GM21526 (cell line): ENCODE measurements around the gene HSPB6.
"Not testable (repeated sequence)": the region's sequence is repeated elsewhere in the genome, so short reads cannot be mapped to it uniquely, and the experiment has no call there.

Experiments used
- ATAC-seq: cut with Tn5 transposase; IDR thresholded peaks from one replicate; pipeline ENCODE4 v1.9.1; 2021; ENCODE audit warnings: moderate library complexity; ENCODE audit not compliant: unreplicated experiment, low FRiP score

The HSPB6 gene

DNA sequence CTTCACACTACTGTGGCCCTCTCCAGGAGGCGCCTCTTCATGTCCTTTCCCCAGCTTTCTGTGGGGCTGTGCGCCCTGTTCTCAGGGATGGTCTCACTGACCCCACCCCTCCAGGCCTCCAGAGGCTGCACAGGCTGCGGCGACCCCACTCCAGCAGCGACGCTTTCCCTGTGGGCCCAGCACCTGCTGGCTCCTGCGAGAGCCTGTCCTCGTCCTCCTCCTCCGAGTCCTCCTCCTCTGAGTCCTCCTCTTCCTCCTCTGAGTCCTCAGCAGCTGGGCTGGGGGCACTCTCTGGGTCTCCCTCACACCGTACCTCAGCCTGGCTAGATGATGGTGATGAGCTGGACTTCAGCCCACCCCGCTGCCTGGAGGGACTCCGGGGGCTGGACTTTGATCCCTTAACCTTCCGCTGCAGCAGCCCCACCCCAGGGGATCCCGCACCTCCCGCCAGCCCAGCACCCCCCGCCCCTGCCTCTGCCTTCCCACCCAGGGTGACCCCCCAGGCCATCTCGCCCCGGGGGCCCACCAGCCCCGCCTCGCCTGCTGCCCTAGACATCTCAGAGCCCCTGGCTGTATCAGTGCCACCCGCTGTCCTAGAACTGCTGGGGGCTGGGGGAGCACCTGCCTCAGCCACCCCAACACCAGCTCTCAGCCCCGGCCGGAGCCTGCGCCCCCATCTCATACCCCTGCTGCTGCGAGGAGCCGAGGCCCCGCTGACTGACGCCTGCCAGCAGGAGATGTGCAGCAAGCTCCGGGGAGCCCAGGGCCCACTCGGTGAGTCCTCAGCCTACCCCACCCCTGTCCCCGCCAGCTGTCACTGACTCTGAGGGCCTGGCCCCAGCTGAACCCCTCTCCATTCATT, 29.7 kb upstream of the HSPB6 start:
- ATAC-seq: no peak

DNA sequence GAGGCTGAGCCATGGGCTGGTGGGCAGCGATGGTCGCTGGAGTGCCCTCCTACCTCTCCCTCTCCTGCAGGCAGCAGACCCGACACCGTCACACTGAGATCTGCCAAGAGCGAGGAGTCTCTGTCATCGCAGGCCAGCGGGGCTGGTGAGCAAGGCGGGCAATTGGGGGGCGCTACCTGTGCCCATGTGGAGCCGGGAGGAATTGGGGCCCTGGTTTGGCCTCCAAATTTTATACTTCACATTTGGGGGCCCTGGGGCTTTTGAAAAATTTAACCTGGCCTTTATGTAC, 28.5 kb upstream of the HSPB6 start:
- no peak for ATAC-seq

DNA sequence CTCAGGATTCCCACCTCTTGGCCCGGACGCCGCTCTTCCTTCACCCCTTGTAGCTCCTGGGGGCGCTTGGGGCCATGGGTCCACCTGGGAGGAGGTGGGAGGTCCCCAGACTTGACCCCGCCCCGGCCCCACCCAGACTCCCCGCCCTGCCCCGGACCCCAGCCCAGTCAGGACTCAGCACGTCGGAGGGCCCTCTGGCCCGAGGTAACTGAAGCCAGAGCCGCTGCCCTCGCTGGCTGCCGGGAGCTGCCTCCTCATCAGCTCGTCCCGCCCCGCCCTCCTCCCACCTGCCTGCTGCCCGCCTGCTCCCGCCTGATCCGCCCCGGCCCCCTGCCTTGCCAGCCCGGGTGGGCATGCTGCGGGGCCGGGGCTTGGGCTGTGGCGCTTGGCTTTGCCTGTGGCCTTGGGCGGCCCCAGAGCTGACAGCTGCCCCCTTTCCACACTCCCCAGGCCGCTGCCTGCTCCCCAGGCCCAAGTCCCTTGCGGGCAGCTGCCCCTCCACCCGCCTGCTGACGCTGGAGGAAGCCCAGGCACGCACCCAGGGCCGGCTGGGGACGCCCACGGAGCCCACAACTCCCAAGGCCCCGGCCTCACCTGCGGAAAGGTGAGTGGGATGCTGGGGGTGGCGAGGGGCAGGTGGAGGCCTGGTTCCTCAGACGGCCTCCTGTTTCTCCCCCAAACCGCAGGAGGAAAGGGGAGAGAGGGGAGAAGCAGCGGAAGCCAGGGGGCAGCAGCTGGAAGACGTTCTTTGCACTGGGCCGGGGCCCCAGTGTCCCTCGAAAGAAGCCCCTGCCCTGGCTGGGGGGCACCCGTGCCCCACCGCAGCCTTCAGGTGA, 27.9 kb upstream of the HSPB6 start:
- ATAC-seq: no peak

DNA sequence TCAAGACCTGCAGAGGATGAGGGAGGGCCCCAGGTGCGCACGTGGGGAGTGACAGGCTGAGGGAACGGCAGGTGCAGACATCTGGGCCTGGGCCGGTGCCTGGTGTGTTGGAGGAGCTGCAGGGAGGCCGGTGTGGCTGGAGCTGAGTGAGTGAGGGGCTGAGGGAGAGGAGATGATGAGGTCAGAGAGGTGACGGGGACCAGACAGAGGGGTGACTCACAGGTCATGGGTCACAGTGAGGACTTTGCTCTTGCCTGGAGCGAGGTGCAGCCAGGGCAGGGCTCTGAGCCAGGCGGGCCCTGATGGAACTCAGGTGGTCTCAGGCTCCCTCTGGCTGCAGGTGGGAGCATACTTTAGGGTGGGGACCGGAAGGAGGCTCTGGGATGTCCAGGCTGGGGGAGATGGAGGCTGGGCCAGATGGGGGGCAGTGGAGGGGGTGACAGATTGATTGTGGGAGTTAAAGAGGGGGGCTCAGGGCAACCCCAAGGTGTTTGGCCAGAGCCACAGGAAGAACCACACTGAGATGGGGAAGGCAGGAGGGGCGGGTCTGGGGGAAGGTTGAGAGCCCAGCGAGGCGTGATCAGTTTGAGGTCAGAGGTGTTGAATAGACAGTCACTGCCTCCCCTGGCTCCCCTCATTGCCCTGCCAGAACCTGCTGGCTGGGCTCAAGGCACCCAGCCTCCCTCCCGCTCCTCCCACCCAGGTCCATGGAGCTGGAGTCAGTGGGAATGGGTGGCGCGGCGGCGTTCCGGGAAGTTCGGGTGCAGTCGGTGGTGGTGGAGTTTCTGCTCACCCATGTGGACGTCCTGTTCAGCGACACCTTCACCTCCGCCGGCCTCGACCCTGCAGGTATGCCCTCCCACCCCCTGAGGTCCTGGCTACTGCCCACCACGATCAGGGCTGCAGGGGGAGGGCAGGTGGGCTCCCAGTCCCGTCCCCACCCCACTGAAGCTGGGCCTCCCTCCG, 26.9 kb upstream of the HSPB6 start:
- ATAC-seq: no peak

DNA sequence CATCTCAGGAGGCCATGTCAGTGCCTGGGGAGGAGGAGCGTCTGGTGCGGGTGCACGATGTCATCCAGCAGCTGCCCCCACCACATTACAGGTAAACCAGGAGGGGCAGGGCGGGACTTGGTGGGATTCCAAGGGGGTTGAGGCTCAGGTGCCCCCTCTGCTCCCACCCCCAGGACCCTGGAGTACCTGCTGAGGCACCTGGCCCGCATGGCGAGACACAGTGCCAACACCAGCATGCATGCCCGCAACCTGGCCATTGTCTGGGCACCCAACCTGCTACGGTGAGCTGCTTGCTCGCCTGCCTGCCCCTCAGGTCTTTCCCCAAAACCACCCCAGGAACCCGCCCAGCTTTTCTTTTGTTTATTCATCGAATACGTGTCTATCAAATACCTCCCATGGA, 25.8 kb upstream of the HSPB6 start:
- no peak for ATAC-seq

DNA sequence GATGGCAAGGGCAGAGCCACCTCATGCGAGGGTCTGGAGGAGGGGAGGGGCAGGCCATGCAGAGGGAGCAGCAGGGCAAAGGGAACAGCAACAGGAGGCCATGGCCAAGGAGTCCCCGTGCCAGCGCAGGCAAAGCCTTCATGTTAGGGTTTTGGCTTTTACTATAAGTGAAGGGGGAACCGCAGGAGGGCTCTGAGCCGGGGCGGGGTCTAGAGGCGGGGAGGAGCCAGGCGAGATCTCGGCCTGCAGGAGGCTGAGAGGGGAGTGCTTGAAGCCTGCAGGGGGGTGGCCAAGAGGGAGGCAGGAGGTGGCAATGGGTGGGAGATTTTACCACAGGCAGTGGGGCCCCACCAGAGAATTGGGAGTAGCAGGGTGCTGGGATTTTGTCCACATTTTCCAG, 24.8 kb upstream of the HSPB6 start:
- no peak for ATAC-seq

DNA sequence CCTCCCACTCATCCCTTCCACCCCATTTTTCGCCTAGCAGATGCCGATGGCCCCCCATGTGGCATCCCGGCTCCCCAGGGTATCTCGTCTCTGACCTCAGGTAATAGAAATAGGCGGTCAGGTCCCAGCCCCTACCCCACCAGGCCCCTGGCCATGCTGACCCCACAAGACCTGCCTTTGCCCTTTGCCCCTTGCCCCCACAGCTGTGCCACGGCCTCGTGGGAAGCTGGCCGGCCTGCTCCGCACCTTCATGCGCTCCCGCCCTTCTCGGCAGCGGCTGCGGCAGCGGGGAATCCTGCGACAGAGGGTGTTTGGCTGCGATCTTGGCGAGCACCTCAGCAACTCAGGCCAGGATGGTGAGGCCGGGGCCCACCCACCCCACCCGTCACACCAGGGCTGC, 23.9 kb upstream of the HSPB6 start:
- ATAC-seq: no peak

DNA sequence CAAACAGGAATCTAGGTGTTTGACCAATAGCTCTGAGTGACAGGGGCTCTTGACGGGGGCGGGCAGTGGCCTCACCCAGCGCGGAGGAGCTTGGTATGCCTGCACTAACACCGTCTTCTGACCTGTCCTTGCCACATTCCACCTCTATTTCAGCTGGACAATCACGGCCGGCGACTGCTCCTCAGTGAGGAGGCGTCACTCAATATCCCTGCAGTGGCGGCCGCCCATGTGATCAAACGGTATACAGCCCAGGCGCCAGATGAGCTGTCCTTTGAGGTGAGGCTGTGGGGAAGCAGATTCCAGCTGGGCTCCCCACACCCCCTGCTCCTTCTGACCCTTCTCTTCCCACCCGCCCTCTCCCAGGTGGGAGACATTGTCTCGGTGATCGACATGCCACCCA, 23.2 kb upstream of the HSPB6 start:
- ATAC-seq: no peak

DNA sequence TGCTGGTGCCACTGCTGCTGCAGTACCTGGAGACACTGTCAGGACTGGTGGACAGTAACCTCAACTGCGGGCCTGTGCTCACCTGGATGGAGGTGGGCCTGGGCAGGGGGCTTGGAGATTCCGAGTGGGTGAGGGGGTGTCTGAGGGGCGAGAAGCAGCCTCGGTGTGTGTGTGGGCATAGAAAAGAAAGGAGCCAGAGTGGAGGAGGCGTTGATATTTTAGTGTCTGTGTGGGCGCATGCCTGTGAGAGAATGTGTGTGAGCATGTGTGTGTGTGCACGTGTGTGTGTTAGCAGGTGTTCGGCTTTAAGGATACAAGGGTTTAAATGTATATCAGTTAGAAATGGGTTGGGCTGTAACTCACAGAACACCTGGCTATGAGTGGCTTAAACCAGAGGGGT, 22.2 kb upstream of the HSPB6 start:
- no peak for ATAC-seq

DNA sequence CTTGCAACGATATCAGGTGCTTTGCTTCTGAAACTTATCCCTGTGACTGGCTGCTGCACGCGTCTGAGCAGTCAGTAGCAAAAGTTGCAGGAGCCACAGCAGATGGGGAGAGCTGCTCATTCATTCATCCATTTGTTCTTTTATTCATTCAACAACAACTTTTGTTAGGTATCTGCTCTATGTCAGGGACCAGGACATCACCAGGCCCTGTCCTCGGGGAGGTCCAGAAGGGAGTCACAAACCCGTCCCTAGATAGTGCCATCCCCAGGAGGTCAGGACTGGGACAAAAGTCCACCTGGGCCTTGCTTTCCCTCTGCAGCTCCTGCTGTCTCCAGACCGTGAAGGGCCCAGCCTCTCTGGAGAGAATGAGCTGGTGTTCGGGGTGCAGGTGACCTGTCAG, 21.1 kb upstream of the HSPB6 start:
- no peak for ATAC-seq

DNA sequence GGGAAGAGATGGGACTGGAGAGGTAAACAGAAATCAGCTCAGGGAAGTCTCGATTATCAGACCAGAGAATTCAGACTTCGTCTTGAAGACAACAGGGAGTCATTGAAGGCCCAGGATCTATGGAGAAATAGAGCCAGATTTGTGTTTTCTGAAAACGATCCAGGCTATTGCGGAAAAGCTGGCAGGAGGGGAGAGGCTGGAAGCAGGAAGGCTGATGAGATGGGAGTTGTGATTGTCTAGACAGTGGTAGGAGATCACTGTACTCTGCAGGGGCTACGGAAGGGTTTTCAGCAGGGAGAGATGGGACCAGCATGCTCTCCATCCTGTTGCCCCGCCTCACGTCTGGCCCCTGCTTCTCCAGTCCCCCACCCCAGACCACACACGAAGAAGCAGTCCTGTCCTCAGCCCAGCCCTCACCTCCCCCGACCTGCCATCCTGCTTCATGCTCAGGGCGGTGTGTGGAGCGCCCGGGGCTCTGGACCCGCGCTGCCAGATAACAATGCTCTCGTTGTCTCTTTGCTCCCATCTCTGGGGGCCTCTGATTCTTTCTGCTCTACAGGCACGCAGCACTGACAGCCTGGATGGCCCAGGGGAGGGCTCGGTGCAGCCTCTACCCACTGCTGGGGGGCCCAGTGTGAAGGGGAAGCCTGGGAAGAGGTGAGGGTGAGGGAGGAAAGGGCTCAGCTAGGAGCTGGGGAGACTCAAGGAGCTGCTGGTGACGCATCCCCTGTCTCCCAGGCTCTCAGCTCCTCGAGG, 20.4 kb upstream of the HSPB6 start:
- ATAC-seq: no peak

DNA sequence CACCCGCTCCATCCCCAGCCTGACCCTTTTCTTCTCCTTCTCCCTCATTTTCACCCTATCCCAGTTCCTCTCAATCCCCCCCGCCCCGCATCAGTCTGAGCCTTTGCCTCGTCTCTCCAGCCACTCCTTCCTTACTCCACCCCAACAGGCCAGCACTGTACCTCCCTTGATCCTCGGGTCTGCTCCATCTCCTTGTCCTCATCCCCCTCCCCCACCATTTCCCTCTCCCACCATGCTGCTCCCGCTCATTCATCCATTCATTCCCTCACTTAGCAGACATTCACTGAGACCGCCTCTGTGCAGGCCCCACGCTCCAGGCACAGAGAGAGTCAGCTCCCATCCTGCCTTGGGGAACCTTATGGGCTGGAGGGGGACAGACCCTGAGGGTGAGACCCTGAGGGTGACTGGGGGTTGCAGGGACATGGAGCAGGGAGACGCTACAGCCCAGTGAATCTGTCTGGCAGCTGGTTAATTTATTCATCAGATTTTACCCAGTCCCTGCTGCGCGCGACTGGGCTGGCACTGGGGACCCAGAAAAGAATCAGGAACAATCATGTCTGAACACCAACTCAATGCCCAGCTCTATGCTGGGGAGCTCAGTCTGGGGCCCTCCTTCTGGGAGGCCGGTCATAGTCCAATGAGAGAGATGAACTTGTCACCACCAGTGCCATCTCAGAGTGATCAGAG, 19.4 kb upstream of the HSPB6 start:
- no peak for ATAC-seq

DNA sequence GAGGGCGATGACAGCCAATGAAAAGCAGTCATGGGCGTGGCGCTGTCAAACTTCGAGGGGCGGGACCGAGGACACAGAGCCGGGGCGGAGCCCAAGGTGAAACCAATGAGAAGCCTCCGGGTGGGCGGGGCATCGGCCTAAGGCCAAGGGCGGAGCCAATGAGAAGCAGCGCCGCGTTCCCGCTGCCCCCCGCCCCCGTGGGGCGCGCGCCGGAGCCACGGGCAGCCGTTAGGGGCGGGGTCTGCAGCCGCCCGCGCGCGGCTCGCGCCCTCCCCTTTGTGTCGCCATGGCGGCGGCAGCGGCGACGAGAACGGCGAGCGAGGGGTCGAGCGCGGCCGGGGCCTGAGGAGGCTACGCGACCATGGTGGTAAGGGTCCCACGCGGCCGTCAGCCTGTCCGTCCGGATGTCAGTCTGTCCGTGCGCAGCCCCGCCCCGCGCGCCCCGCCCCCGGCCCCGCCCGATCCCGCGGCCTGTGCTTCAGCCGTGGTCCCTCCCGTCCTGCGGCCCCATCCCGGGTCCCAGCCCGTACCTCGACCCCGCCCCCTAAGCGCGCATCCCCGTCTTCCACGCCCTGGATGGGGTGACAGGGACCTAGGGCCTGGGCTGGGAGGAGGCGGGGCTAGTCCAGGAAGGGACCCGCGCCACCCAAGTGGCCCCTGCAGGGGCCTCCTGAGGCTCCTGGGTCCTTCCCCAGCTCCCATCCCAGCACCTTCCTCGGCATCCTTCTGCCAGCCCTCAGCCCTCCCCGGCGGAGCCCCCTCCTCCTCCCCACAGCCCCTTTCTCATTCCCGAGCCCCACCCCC, 18.7 kb upstream of the HSPB6 start, which contains the start of gene ARHGAP33:
TSS of gene ARHGAP33 (plus strand) at position 267 of the 804 bp plus-strand sequence. CDS start at position 362, 95 bp downstream.
- ATAC-seq: peak; percentile 85

DNA sequence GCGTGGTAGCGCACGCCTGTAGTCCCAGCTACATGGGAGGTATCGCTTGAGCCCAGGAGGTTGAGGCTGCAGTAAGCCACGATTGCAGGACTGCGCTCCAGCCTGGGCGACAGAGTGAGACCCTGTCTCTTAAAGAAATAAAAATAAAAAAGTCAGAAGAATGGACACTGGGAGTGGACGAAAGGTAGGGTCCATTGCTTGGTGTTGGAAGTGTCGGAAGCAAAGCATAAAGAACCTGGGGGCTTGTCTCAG, 18.1 kb upstream of the HSPB6 start:
- no peak for ATAC-seq

DNA sequence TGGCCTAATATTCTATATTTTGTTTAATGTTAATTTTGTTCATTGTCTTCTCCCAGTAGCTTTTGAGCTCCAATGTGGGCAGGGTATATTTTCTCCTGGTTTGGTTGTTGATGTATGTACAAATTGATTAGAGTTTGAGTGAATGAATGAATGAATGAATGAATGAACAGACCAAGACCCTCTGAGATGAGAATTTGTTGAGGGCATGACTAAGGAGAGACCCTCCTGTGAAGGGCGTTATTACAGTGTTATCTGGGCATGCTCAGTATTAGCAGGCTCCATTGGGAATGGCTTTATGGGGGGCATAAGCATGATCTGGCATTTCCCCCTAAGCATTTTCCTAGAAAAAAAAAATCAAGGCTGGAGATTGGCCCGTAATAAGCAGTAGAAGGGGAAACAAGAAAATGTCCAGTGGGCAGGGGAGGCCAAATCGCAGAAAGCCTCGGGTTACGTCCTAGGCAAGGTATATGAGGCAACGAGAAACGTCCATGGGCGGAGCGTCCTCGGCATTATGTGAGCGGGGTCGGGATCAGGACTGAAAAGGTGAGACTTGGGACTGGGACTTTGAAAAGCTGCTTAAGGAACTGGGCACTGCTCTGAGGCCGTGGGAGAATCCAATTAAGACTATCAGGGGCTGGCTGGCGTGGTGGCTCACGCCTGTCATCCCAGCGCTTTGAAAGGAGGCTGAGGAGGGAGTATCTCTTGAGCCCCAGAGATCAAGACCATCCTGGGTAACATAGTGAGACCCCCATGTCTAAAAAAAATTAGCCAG, 17.6 kb upstream of the HSPB6 start:
- ATAC-seq: no peak

DNA sequence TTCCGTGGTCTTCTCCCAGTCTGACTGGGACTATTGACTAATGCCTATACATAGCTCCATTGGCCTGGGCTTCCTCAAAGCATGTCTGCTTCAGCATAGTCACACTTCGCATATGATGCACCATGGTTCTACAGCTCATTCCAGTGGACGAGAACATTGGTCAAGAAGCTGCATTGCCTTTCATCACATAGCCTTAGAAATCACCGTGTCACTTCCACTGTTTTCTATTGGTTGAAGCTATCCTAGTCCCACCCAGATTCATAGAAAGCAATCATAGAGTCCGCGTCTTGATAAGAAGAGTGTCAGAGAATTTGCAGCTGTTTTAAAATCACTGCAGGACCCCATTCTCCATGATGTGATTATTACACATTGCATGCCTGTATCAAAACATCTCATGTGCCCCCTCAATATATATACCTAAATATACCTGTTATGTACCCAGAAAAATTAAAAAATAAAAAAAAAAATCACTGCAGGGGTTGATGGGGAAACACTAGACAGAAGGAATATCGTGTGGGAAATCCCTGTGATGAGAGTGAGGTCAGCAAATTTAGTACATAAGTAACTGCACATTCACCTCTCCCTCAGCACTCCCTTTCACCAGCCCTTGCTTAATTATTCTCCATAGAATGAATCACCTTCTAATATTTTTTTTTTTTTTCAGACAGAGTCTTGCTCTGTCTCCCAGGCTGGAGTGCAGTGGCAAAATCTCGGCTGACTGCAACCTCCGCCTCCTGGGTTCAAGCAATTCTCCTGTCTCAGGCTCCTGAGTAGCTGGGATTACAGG, 16.4 kb upstream of the HSPB6 start:
- no peak for ATAC-seq

DNA sequence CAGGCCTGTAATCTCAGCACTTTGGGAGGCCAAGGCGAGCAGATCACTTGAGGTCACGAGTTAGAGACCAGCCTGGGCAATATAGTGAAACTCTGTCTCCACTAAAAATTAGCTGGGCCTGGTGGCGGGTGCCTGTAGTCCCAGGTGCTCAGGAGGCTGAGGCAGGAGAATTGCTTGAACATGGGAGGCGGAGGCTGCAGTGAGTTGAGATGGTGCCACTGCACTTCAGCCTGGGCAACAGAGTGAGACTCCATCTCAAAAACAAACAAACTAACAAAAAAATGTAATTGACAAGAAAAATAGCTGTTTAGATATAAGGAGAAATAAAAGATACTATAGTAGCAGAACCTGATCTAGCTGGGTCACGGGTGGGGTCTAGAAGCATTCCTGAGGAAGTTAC, 15.5 kb upstream of the HSPB6 start:
- ATAC-seq: not testable (repeated sequence)

DNA sequence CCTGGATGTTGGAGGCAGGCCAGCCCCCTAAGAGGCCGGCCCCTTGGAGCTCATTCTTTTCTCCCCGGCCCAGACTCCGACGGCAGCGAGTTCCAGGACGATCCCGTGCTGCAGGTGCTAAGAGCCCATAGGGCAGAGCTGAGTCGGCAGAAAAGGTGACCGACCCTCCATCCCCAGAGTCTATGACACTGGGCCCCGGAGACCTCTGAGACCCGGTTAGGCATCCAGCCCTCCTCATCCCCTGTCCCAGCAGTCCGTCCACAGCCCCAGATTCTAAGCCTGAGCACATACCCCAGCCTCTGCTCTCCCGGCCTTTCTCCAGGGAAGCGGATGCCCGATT, 11.2 kb upstream of the HSPB6 start:
- no peak for ATAC-seq
